Vagina (tissue), 2 donors: ENCODE data around the gene HOXA5. TPM values are rescaled to one million over a fixed set of nuclear protein-coding genes. Genes with fewer than 3 reads are reported as not detected.

Experiments
- DNase-seq, 2 donors: peaks; one replicate each; pipeline ENCODE4 v3.0.0-alpha.2; 2017; ENCODE audit errors: extremely low spot score in 2 of 2
- H3K27ac ChIP-seq: fragments of 200-600 bp; sonication (generic); one replicate; pipeline ENCODE4 v1.5.1; 2019
- H3K27me3 ChIP-seq: fragments of 200-600 bp; sonication (generic); one replicate; pipeline ENCODE4 v1.5.1; 2019
- H3K36me3 ChIP-seq, 2 donors: fragments of 200-600 bp; sonication (generic); one replicate each; pipeline ENCODE4 v1.5.1; 2017 to 2019
- H3K4me1 ChIP-seq: fragments of 200-600 bp; sonication (generic); one replicate; pipeline ENCODE4 v1.5.1; 2019
- H3K4me3 ChIP-seq, 2 donors: fragments of 200-600 bp; sonication (generic); 1 replicate in 1 of 2; 2 replicates in 1 of 2; pipeline ENCODE4 v1.5.1; 2016 to 2019
- H3K9me3 ChIP-seq: fragments of 200-600 bp; sonication (generic); one replicate; pipeline ENCODE4 v1.5.1; 2019
- POLR2A ChIP-seq, 2 donors: fragments of 450-650 bp; IDR thresholded peaks; one replicate each; pipeline ENCODE4 v1.6.1; 2017; ENCODE audit warnings: antibody characterized with exemption in 2 of 2, mild to moderate bottlenecking in 2 of 2, moderate library complexity in 2 of 2
- POLR2AphosphoS5 ChIP-seq, 2 donors: sonication (generic); formaldehyde crosslinking; IDR thresholded peaks; one replicate each; pipeline ENCODE4 v1.9.0; 2017; ENCODE audit warnings: antibody characterized with exemption in 2 of 2, mild to moderate bottlenecking in 2 of 2, low read depth in 1 of 2; ENCODE audit not compliant: insufficient read depth in 1 of 2
- intact Hi-C: fragments of 100-400 bp; cut with DNase I; formaldehyde crosslinking; loops from one replicate; pipeline ENCODE4 v1.15.1; 2023
- total RNA-seq: library from RNA; depleted of rRNA; stranded (reverse); fragments of >200 nt; gene quantifications from one replicate; pipeline ENCODE4 v1.2.3, GENCODE V29; 2016
- TF ChIP-seq, protein P1 (sequence below), 3 experiments: fragments of 450-650 bp in 2 of 3; fragments of 200-600 bp in 1 of 3; sonication (generic) in 1 of 3; IDR thresholded peaks; one replicate each; pipeline ENCODE4 v1.5.1; 2017 to 2019; ENCODE audit warnings: antibody characterized with exemption in 3 of 3, mild to moderate bottlenecking in 2 of 3, moderate library complexity in 2 of 3

The HOXA5 gene
- total RNA-seq, 1 donor from 2014 or later = 6.1 TPM

DNA sequence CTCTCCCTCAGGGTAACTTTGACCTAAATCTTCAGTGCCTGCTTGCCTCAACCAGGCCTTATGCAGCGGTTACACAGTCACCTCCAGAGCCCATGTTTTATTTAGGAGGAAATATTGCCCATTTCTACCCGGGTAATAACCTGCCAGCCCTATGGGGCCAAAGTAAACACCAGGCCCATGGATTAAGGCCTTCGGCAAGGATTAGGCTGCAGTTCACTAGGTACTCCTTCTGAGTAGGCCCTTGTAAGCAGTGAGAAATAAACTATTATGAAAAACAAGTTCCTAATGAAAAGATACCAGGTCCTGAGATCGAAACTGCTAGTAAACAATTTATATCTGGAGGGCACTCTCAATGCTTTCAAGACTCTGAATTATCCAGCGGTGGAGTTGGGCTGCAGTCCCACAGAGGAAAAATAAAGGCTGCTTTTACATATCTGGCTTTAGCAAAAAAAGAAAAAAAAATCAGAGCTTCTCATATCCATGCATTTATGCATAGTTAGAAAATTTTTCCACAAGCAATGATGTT lies 34.4 kb upstream of the HOXA5 start:
- no peak for DNase-seq

DNA sequence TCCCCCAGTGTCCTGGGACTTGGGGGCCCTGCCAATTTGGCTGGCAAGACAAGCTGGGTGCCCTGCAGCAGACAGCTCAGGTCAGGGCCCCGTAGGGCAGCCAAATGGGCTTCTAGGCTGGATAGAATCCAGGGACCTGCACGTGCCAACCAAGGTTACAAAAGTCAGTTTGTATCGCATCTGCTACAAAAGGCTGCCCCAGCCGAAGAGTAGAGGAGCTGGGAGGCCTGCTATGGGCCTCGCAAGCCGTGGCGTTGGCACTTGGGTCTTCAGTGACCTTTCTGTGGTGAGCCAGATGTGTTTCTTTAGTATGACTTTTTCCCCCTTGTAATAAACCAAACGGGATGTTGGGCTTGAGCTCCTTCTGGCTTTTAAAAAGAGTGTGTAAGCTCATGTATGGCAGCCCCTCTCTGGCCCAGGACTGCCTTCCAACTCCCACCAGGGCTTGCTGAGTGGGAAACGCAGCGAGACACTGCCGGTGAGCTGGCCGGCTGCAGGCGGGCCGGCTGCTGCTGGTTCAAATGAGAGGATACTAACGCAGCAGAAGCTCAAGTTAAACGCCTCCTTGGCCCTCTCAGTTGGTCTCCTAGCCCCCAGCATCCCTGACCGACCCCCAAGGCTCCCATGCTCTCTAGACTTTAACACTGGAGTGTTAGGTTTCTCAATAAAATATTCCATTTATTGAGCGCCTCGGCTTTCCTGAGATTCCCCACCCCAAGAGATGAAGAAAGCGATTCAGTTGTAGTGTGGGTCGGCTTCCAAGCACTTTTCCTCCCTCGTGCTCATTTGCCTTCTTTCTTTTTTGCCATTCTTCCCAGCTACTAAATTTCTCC lies 33.7 kb upstream of the HOXA5 start:
- no peak for DNase-seq
- peaks cover 66% of the 10 kb centered on the region for H3K4me1 ChIP-seq
- TF ChIP-seq POLR2A (IDR thresholded peaks at IDR 0.05) (no peak), POLR2AphosphoS5 (IDR thresholded peaks at IDR 0.05; ENCODE audit: insufficient read depth in 1 of 2, low read depth in 1 of 2) (peak in 1 of 2 donors; percentile 48)
- TF ChIP-seq, protein P1, sequence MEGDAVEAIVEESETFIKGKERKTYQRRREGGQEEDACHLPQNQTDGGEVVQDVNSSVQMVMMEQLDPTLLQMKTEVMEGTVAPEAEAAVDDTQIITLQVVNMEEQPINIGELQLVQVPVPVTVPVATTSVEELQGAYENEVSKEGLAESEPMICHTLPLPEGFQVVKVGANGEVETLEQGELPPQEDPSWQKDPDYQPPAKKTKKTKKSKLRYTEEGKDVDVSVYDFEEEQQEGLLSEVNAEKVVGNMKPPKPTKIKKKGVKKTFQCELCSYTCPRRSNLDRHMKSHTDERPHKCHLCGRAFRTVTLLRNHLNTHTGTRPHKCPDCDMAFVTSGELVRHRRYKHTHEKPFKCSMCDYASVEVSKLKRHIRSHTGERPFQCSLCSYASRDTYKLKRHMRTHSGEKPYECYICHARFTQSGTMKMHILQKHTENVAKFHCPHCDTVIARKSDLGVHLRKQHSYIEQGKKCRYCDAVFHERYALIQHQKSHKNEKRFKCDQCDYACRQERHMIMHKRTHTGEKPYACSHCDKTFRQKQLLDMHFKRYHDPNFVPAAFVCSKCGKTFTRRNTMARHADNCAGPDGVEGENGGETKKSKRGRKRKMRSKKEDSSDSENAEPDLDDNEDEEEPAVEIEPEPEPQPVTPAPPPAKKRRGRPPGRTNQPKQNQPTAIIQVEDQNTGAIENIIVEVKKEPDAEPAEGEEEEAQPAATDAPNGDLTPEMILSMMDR (IDR thresholded peaks at IDR 0.05) = no peak
- H3K36me3 ChIP-seq = no peaks in the 10 kb centered on the region
- H3K27ac ChIP-seq = peak overlapping the region; percentile 99
- H3K4me3 ChIP-seq = peak overlapping the region; percentile 56 to 64
- H3K27me3 ChIP-seq = no peaks in the 10 kb centered on the region
- intact Hi-C loops = no loop called here
- H3K9me3 ChIP-seq = no peaks in the 10 kb centered on the region

More for the DNA sequence above, 34.4 kb upstream of the HOXA5 start:
- TF ChIP-seq POLR2AphosphoS5 (IDR thresholded peaks at IDR 0.05; ENCODE audit: insufficient read depth in 1 of 2, low read depth in 1 of 2) = no peak
- TF ChIP-seq, protein P1 (IDR thresholded peaks at IDR 0.05) = no peak
- no peak for TF ChIP-seq POLR2A (IDR thresholded peaks at IDR 0.05)
- H3K4me1 ChIP-seq = peaks cover 66% of the 10 kb centered on the region
- H3K36me3 ChIP-seq = no peaks in the 10 kb centered on the region
- peak overlapping the region; percentile 99 for H3K27ac ChIP-seq
- no peaks in the 10 kb centered on the region for H3K27me3 ChIP-seq
- no peaks in the 10 kb centered on the region for H3K9me3 ChIP-seq
- H3K4me3 ChIP-seq = peak overlapping the region; percentile 56 to 64
- intact Hi-C loops = no loop called here

DNA sequence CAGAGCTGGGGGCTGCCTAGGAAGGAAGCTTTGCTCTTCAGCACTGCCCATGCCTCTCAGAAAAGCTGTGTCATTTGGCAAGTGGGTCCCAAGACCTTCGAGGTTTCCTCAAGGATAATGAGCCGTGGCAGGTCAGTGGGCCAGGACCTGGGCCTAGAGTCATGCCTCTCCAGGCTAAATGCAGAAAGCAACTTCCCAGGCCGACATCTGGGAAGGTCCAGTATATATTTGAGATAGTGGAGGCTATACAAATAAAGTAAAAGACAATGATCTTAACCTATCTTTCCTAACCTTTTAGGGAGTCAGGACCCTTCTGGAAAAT lies 33.0 kb upstream of the HOXA5 start:
- Histone ChIP-seq H3K9me3 (no peaks in the 10 kb centered on the region), H3K4me1 (peaks cover 63% of the 10 kb centered on the region), H3K27me3 (no peaks in the 10 kb centered on the region), H3K27ac (peak overlapping the region; percentile 99), H3K36me3 (no peaks in the 10 kb centered on the region), H3K4me3 (peak overlapping the region; percentile 56 to 64)
- intact Hi-C loops = no loop called here
- TF ChIP-seq POLR2AphosphoS5 (IDR thresholded peaks at IDR 0.05; ENCODE audit: insufficient read depth in 1 of 2, low read depth in 1 of 2) = no peak
- TF ChIP-seq, protein P1 (IDR thresholded peaks at IDR 0.05) = no peak
- no peak for TF ChIP-seq POLR2A (IDR thresholded peaks at IDR 0.05)
- DNase-seq = no peak

- Histone ChIP-seq H3K4me3 (peak overlapping the region; percentile 56 to 64), H3K4me1 (peaks cover 57% of the 10 kb centered on the region), H3K9me3 (no peaks in the 10 kb centered on the region), H3K27me3 (no peaks in the 10 kb centered on the region), H3K27ac (peak overlapping the region; percentile 99), H3K36me3 (no peaks in the 10 kb centered on the region)
- peak in 1 of 2 donors; percentile 56 for TF ChIP-seq POLR2AphosphoS5 (IDR thresholded peaks at IDR 0.05; ENCODE audit: insufficient read depth in 1 of 2, low read depth in 1 of 2)
- TF ChIP-seq POLR2A (IDR thresholded peaks at IDR 0.05) = no peak
- intact Hi-C loops = no loop called here
- no peak for DNase-seq
Observed at GRCh38 chr7:27175626-27176523, 32.4 kb upstream of the HOXA5 start.

DNA sequence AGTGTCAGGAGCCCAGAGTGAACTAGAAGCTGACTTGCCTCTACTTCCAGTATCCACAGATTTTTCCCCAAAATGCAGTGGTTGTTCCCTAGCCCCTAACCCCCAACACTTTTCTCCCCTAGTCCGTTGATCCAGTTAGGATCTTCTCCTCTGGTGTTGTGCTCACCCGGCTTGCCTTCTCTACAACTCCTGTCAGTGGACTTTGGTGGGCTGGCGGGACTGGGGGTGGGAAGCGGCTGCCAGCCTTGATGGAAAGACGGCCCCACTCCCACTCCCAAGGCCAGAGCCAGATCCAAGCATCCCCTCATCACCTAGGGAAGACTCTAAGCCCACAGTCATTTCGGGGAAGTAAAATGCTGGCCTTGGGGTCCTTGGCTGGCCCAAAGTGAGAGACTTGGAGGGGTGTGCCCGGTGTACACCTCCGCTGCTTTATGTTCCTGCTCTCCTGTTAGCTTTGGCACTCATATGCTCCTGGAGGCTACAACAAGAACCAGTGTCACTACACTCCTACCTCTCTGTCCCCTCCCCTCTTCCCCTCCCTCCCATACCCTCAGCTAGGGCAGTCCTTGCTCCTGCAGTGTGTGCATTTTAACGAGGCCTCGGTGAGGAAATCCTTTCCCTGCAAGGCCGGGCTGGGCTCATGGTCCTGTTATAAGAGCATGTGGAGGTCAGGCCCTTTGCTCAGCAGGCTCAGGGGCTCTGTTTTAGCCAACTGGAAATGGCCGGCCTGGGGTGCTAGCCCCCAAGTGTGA lies 31.6 kb upstream of the HOXA5 start:
- Histone ChIP-seq H3K36me3 (no peaks in the 10 kb centered on the region), H3K27me3 (no peaks in the 10 kb centered on the region), H3K9me3 (no peaks in the 10 kb centered on the region), H3K27ac (peak overlapping the region; percentile 99), H3K4me3 (peak overlapping the region; percentile 56 to 64), H3K4me1 (peaks cover 48% of the 10 kb centered on the region)
- intact Hi-C loops = no loop called here
- no peak for DNase-seq
- TF ChIP-seq POLR2AphosphoS5 (IDR thresholded peaks at IDR 0.05; ENCODE audit: insufficient read depth in 1 of 2, low read depth in 1 of 2) (no peak), POLR2A (IDR thresholded peaks at IDR 0.05) (no peak)
- TF ChIP-seq, protein P1 (IDR thresholded peaks at IDR 0.05) = no peak
